Cardiac muscle cell (in vitro differentiated cells and primary cell): ENCODE measurements around the gene USP48. TPM values are rescaled to one million over a fixed set of nuclear protein-coding genes. Genes with fewer than 3 reads are reported as not detected.

ENCODE experiments used
- DNase-seq, 2 donors: peaks; one replicate each; pipeline versions ENCODE4 v3.0.0 to v3.0.0-alpha.2; 2010 to 2017; ENCODE audit warnings: low read depth in 1 of 2, low spot score in 1 of 2
- H3K27ac ChIP-seq: fragments of 200-600 bp; sonication (generic); 2 replicates; pipeline ENCODE4 v1.5.1; 2016
- H3K27me3 ChIP-seq: fragments of 200-600 bp; sonication (generic); 2 replicates; pipeline ENCODE4 v1.6.0; 2016; ENCODE audit warnings: control low read depth
- H3K36me3 ChIP-seq: fragments of 200-600 bp; sonication (generic); 2 replicates; pipeline ENCODE4 v1.5.1; 2016; ENCODE audit warnings: control low read depth
- H3K4me1 ChIP-seq: fragments of 200-600 bp; sonication (generic); 2 replicates; pipeline ENCODE4 v1.8.1; 2017; ENCODE audit warnings: low read depth, mild to moderate bottlenecking, mixed run types
- H3K4me3 ChIP-seq: fragments of 200-600 bp; sonication (generic); 2 replicates; pipeline ENCODE4 v1.5.1; 2016; ENCODE audit warnings: mild to moderate bottlenecking
- H3K9me3 ChIP-seq: fragments of 200-600 bp; sonication (generic); 2 replicates; pipeline ENCODE4 v1.5.1; 2017; ENCODE audit warnings: low read depth, mild to moderate bottlenecking, control low read depth
- CTCF ChIP-seq: IDR thresholded peaks from 2 replicates; pipeline ENCODE4 v1.5.1; 2012; ENCODE audit warnings: low read depth, mild to moderate bottlenecking, low read length
- polyA plus RNA-seq: library from polyadenylated mRNA; unstranded; fragments of >200 nt; fragmentation: Nextera tagmentation; extraction: Ambion mirVana; gene quantifications from 2 replicates; pipeline ENCODE4 v1.2.1, GENCODE V29; 2016
- total RNA-seq: library from RNA; depleted of rRNA; stranded (reverse); fragments of >200 nt; gene quantifications from 2 replicates; pipeline ENCODE4 v1.2.3, GENCODE V29; 2016

USP48 gene
- total and polyA plus RNA-seq, 2 experiments from 2014 or later, result 29.6 to 52.4 TPM

GRCh38 chr1:21648791-21649190 is 134.2 kb downstream of the USP48 start:
- H3K27me3 ChIP-seq, result peaks cover 16% of the 10 kb centered on the region
- no peaks in the 10 kb centered on the region for H3K36me3 ChIP-seq
- no peak overlapping the region for H3K4me3 ChIP-seq
- no peaks in the 10 kb centered on the region for H3K9me3 ChIP-seq
- H3K4me1 ChIP-seq, result no peaks in the 10 kb centered on the region
- no peak for TF ChIP-seq CTCF
- DNase-seq, result no peak
- H3K27ac ChIP-seq, result no peak overlapping the region

DNA sequence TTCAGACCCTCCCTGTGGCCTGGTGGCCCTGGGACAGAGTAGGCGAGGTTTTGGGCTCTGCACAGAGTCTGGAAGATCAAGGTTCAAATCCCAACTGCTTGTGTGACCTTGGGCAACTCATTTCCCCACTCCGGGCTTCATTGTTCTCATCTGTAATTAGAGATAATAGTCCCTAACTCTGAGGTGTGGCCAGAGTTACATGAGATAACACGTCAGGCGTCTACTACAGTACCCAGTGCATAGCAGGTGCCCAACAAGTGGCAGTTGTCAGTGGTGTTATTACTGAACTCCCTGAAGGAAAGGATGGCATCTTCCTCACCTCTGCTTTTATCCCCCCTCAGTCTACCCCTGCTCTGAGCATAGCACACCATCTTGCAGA is 134.6 kb downstream of the USP48 start:
- Histone ChIP-seq H3K9me3 (no peaks in the 10 kb centered on the region), H3K4me3 (no peak overlapping the region), H3K36me3 (no peaks in the 10 kb centered on the region)

GRCh38 chr1:21647431-21648351 is 135.3 kb downstream of the USP48 start:
- Histone ChIP-seq H3K4me3 (no peak overlapping the region), H3K27me3 (peaks cover 12% of the 10 kb centered on the region), H3K27ac (no peak overlapping the region), H3K4me1 (no peaks in the 10 kb centered on the region), H3K9me3 (no peaks in the 10 kb centered on the region), H3K36me3 (no peaks in the 10 kb centered on the region)
- no peak for TF ChIP-seq CTCF
- DNase-seq, result peak; percentile 79 to 89

More for the DNA sequence above, 134.6 kb downstream of the USP48 start:
- no peaks in the 10 kb centered on the region for H3K4me1 ChIP-seq
- H3K27me3 ChIP-seq, result peaks cover 16% of the 10 kb centered on the region
- H3K27ac ChIP-seq, result no peak overlapping the region
- DNase-seq, result no peak
- no peak for TF ChIP-seq CTCF

DNA sequence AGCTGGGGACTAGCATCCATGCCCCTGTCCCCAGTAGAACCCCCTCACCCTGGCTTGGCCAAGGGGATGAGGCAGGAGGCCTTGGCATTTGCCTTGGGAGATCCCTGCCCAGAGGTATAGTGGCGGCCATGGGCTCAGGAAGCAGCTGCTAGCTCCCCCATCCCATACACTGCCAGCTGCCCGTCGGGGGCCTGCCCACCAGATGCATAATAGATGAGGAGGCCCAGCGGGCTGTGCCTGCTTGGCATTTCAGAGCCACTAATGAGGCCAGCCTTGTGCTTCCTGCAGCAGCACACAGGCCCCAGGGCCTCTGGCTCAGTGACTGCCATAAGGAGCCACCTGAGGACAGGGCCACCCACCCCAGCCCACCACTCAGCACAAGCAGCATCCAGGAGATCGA is 137.4 kb downstream of the USP48 start:
- Histone ChIP-seq H3K9me3 (no peaks in the 10 kb centered on the region), H3K36me3 (no peaks in the 10 kb centered on the region), H3K27ac (no peak overlapping the region), H3K4me1 (no peaks in the 10 kb centered on the region), H3K4me3 (no peak overlapping the region), H3K27me3 (no peaks in the 10 kb centered on the region)
- no peak for DNase-seq
- no peak for TF ChIP-seq CTCF

- Histone ChIP-seq H3K4me3 (no peak overlapping the region), H3K27ac (no peak overlapping the region), H3K36me3 (no peaks in the 10 kb centered on the region), H3K27me3 (no peaks in the 10 kb centered on the region), H3K9me3 (no peaks in the 10 kb centered on the region), H3K4me1 (no peaks in the 10 kb centered on the region)
- no peak for DNase-seq
- TF ChIP-seq CTCF, result no peak
Measured at GRCh38 chr1:21644906-21645305, 138.0 kb downstream of the USP48 start.
